ENCODE data around the gene CDH8.

Gene CDH8

GRCh38 chr16:61817583-61818278 lies 218.5 kb downstream of the CDH8 start:
- no peak for TF ChIP-seq CTCF (IDR thresholded peaks at IDR 0.05)

GRCh38 chr16:61814726-61815347 lies 221.4 kb downstream of the CDH8 start:
- TF ChIP-seq CTCF (IDR thresholded peaks at IDR 0.05), result no peak

DNA sequence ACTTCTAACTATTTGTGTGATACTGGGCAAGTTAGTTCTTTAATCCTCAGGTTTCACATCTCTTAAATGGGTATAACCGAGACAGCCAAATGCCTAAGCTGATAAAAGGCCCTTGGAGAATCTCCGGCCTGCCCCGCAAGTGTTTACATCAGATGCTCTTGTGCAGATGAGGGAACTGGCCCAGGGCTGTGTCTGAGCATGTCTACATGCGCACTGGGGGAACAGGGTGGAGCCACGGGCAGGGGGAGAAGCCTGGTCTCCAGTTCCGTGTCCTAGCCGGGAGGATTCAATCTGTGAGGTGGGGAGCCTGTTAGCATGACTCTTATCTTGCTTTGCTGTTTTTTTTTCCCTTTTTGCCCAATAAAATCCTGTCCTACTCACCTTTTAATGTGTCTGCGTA lies 222.9 kb downstream of the CDH8 start:
- TF ChIP-seq CTCF (IDR thresholded peaks at IDR 0.05), result no peak

GRCh38 chr16:61812251-61812650 lies 224.0 kb downstream of the CDH8 start:
- TF ChIP-seq CTCF (IDR thresholded peaks at IDR 0.05), result no peak

- no peak for TF ChIP-seq CTCF (IDR thresholded peaks at IDR 0.05)
Measured at GRCh38 chr16:61807551-61807950, 228.7 kb downstream of the CDH8 start.

DNA sequence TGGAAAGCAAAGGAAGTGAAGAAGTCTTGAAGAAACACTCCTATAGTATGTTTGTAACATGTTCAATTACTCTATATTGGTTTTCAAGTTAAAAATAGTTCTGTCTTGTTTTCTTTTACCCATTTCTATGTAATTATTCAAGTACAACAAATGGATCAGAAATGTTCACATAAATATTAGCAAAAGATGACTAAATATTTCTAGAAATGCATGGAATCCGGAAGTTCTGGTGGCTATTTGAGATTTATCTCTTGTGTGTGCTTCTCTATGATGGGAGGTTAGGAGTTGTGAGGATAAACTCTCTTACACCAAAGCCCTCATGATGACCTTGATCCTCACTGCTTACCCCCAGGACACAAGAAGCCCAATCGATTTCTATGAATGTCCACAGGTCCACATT lies 237.5 kb downstream of the CDH8 start:
- TF ChIP-seq CTCF (IDR thresholded peaks at IDR 0.05), result no peak

DNA sequence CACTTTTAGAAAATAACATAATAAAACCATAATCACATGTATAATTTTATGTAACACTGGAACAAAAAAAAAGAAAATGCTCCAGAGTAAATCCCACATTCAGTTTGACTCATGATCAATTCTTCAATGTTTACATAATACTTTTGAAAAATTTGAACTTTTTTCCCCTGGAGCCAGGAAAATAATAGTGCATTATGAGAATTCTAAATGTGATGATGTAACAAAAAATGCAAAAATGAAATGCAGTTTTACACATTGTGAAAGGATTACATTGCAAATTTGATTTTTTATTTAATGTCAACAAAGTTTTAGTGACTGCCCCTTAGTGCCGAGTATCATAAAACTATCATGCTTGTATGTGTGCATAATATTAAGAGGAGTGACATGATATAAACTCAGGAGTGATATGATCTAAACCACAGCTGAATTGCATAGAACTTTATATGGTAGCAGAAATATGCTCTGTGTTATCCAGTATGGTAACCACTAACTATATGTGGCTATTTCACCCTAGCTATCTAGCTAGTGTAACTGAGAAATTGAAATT lies 238.2 kb downstream of the CDH8 start:
- no peak for TF ChIP-seq CTCF (IDR thresholded peaks at IDR 0.05)
